Ishikawa (cell line): ENCODE data around the gene PACSIN2.

Experiments used
- CEBPB ChIP-seq: IDR thresholded peaks from 2 replicates; pipeline ENCODE4 v1.6.1; 2012
- CREB1 ChIP-seq: IDR thresholded peaks from 2 replicates; pipeline ENCODE4 v1.6.1; 2012; ENCODE audit warnings: low read depth
- EGR1 ChIP-seq: IDR thresholded peaks from 2 replicates; pipeline ENCODE4 v1.6.1; 2012
- EP300 ChIP-seq: IDR thresholded peaks from 2 replicates; pipeline ENCODE4 v1.6.1; 2012; ENCODE audit warnings: borderline replicate concordance
- FOXM1 ChIP-seq: IDR thresholded peaks from 2 replicates; pipeline ENCODE4 v1.6.1; 2012; ENCODE audit warnings: low read depth, borderline replicate concordance
- MAX ChIP-seq: IDR thresholded peaks from 2 replicates; pipeline ENCODE4 v1.6.1; 2012
- NFIC ChIP-seq: IDR thresholded peaks from 2 replicates; pipeline ENCODE4 v1.6.1; 2012
- RAD21 ChIP-seq: IDR thresholded peaks from 2 replicates; pipeline ENCODE4 v1.6.1; 2012; ENCODE audit warnings: low read depth
- REST ChIP-seq: IDR thresholded peaks from 2 replicates; pipeline ENCODE4 v1.6.1; 2012; ENCODE audit warnings: low read depth, mild to moderate bottlenecking
- TAF1 ChIP-seq: IDR thresholded peaks from 2 replicates; pipeline ENCODE4 v1.6.1; 2012; ENCODE audit warnings: low read depth, mild to moderate bottlenecking
- TCF12 ChIP-seq: IDR thresholded peaks from 2 replicates; pipeline ENCODE4 v1.6.1; 2012; ENCODE audit warnings: low read depth
- TEAD4 ChIP-seq: IDR thresholded peaks from 2 replicates; pipeline ENCODE4 v1.6.1; 2012
- USF1 ChIP-seq: IDR thresholded peaks from 2 replicates; pipeline ENCODE4 v1.6.1; 2012
- YY1 ChIP-seq: IDR thresholded peaks from 2 replicates; pipeline ENCODE4 v1.6.1; 2012; ENCODE audit warnings: low read depth
- ZBTB7A ChIP-seq: IDR thresholded peaks from 2 replicates; pipeline ENCODE4 v1.6.1; 2012; ENCODE audit warnings: low read depth

PACSIN2 gene

GRCh38 chr22:42869888-42870480 is 145.0 kb downstream of the PACSIN2 start:
- TF ChIP-seq RAD21 (no peak), TCF12 (no peak), REST (no peak), CEBPB (no peak), USF1 (no peak), TAF1 (no peak), EP300 (no peak), CREB1 (no peak), FOXM1 (no peak), ZBTB7A (no peak), MAX (no peak), EGR1 (no peak)

- TF ChIP-seq MAX (no peak), EP300 (no peak), EGR1 (no peak), CREB1 (no peak), FOXM1 (no peak), NFIC (no peak), CEBPB (no peak), REST (no peak), YY1 (no peak), USF1 (no peak)
Observed at GRCh38 chr22:42869463-42869862, 145.5 kb downstream of the PACSIN2 start.

- TF ChIP-seq EGR1 (no peak), YY1 (no peak), EP300 (peak; percentile 78), RAD21 (peak; percentile 27; the same call in 1 of the 2 replicates), NFIC (peak; percentile 77), USF1 (no peak; the same call in 1 of the 2 replicates), MAX (peak; percentile 71), TAF1 (no peak), REST (no peak), CEBPB (peak; percentile 87), TEAD4 (no peak; the same call in 1 of the 2 replicates), FOXM1 (no peak; the same call in 1 of the 2 replicates), TCF12 (peak; percentile 85), ZBTB7A (peak; percentile 78; the same call in 1 of the 2 replicates), CREB1 (no peak)
Observed at GRCh38 chr22:42868751-42869251, 146.1 kb downstream of the PACSIN2 start.

GRCh38 chr22:42866100-42866499 is 148.8 kb downstream of the PACSIN2 start:
- no peak for TF ChIP-seq RAD21
- no peak for TF ChIP-seq ZBTB7A
